ENCODE measurements around the gene DACH1. TPM values are rescaled to one million over a fixed set of nuclear protein-coding genes. Genes with fewer than 3 reads are reported as not detected.

Gene DACH1
- total and polyA plus RNA-seq, 2 donors (not counting 3 experiments of a cell fraction or from before 2014, with no cell fraction given), result 8.6 to 28.3 TPM

GRCh38 chr13:71864986-71865873, 1.8 kb downstream of the DACH1 start:
- H3K4me3 ChIP-seq (replicated peaks in 1 of 3; ENCODE audit: insufficient read depth in 1 of 3, low read depth in 1 of 3, low read length in 3 of 3), result peak overlapping the region; percentile 44 to 98 (median 72)

More at GRCh38 chr13:71864986-71865873, 1.8 kb downstream of the DACH1 start:
- Histone ChIP-seq H3K79me2 (ENCODE audit: control insufficient read depth, insufficient read depth, low read length) (no peaks in the 10 kb centered on the region), H3K27ac (ENCODE audit: insufficient read depth, low read depth, low read length) (no peak overlapping the region), H2AFZ (ENCODE audit: low read depth, low read length) (peak overlapping the region; percentile 72), H3K36me3 (ENCODE audit: control insufficient read depth in 2 of 2, extremely low read depth in 1 of 2, insufficient read depth in 2 of 2, low read length in 2 of 2) (no peaks in the 10 kb centered on the region), H3K4me1 (ENCODE audit: control insufficient read depth, extremely low read depth, insufficient read depth, low read length) (peaks cover 11% of the 10 kb centered on the region), H4K20me1 (replicated peaks; ENCODE audit: control insufficient read depth, extremely low read depth, insufficient read depth, low read length) (no peaks in the 10 kb centered on the region), H3K4me2 (ENCODE audit: insufficient read depth, low read length) (peak overlapping the region; percentile 70), H3K9me3 (replicated peaks; ENCODE audit: control insufficient read depth, insufficient read depth, low read length) (no peaks in the 10 kb centered on the region), H3K9me1 (replicated peaks; ENCODE audit: control insufficient read depth, extremely low read depth, insufficient read depth, low read length) (no peaks in the 10 kb centered on the region), H3K9ac (replicated peaks; ENCODE audit: extremely low read depth, insufficient read depth, low read length) (peak overlapping the region; percentile 72), H3K27me3 (ENCODE audit: control insufficient read depth in 2 of 2, insufficient read depth in 2 of 2, low read length in 2 of 2) (peaks cover 0 to 4% of the 10 kb centered on the region in 2 experiments)
- ChIA-PET CTCF (interaction anchor here (1.1 to 4.9 kb wide), 3 partner anchors 11 to 14 kb away, joined by 4 to 25 read pairs (median 4); no protein-coding TSS in a partner anchor), POLR2A (no interaction called here)
- no peak for TF ChIP-seq MAX (IDR thresholded peaks at IDR 0.05; ENCODE audit: insufficient read depth, insufficient read length)
- TF ChIP-seq CTCF (IDR thresholded peaks at IDR 0.05; ENCODE audit: extremely low read depth in 1 of 2, insufficient read depth in 1 of 2, low read depth in 1 of 2, low read length in 2 of 2), result no peak
- no peak for TF ChIP-seq GATA2 (IDR thresholded peaks at IDR 0.05; ENCODE audit: insufficient read depth, insufficient read length, low read depth, low read length)
- no peak for TF ChIP-seq POLR2A (IDR thresholded peaks at IDR 0.05; ENCODE audit: low read depth, low read length)
- TF ChIP-seq POLR2AphosphoS5 (IDR thresholded peaks at IDR 0.05; ENCODE audit: insufficient read depth, low read depth, low read length), result no peak
- TF ChIP-seq EZH2 (IDR thresholded peaks at IDR 0.05; ENCODE audit: borderline replicate concordance, low read depth, low read length, severe bottlenecking), result no peak
- TF ChIP-seq JUN (IDR thresholded peaks at IDR 0.05; ENCODE audit: borderline replicate concordance, insufficient read depth, insufficient read length, low read depth), result no peak
- no peak for TF ChIP-seq MYC (IDR thresholded peaks at IDR 0.05; ENCODE audit: low read depth, low read length)
- TF ChIP-seq FOS (IDR thresholded peaks at IDR 0.05; ENCODE audit: borderline replicate concordance, insufficient read depth, low read length), result no peak
- dilution Hi-C loops (cut with MboI; ENCODE audit: extremely low pct_ligation_motif_present, low sequenced_read_pairs) (no loop called here), intact Hi-C loops (cut with micrococcal nuclease) (loop anchor here (5.0 to 10.0 kb wide), 7 partner anchors 88 to 1240 kb away; no protein-coding TSS in a partner anchor)
- BruUV-seq (replicated peaks), result TSS peak; percentile 52
- FAIRE-seq (peak; percentile 46), DNase-seq (ENCODE audit: low read depth, low spot score) (peak; percentile 37)

Measured in endothelial cell of umbilical vein (primary cell).